OCI-LY3 (cell line): ENCODE measurements around the gene CADPS2.

ENCODE experiments used
- H2AFZ ChIP-seq: fragments of 200-600, 300-600 bp; shearing (Covaris generic); 2 replicates; pipeline ENCODE4 v1.6.0; 2014; ENCODE audit warnings: antibody characterized with exemption, low read depth, low read length
- H3K27ac ChIP-seq: fragments of 200-600, 300-600 bp; sonication (generic); 2 replicates; pipeline ENCODE4 v1.5.1; 2014; ENCODE audit warnings: mild to moderate bottlenecking, low read length, moderate library complexity, mixed read lengths
- H3K27me3 ChIP-seq: fragments of 200-600, 300-600 bp; sonication (generic); 2 replicates; pipeline ENCODE4 v1.6.1; 2014; ENCODE audit warnings: low read depth, low read length, mixed read lengths
- H3K36me3 ChIP-seq: fragments of 200-600, 300-600 bp; sonication (generic); replicated peaks from 2 replicates; pipeline ENCODE3; 2014; ENCODE audit warnings: low read depth, low read length, mixed read lengths
- H3K4me1 ChIP-seq: fragments of 300-600, 200-600 bp; sonication (generic); 2 replicates; pipeline ENCODE4 v1.6.1; 2014; ENCODE audit warnings: low read length, mixed read lengths
- H3K4me2 ChIP-seq: fragments of 200-600, 300-600 bp; sonication (generic); 2 replicates; pipeline ENCODE4 v1.6.1; 2014; ENCODE audit warnings: low read length, mixed read lengths
- H3K4me3 ChIP-seq: fragments of 300-600, 200-600 bp; sonication (generic); 2 replicates; pipeline ENCODE4 v1.5.1; 2014; ENCODE audit warnings: antibody characterized with exemption, mild to moderate bottlenecking, low read length, moderate library complexity
- H3K79me2 ChIP-seq: fragments of 300-600, 200-600 bp; shearing (Covaris generic); 2 replicates; pipeline ENCODE4 v1.6.1; 2014; ENCODE audit warnings: mild to moderate bottlenecking, low read length, mixed read lengths
- H3K9ac ChIP-seq: fragments of 300-600, 200-600 bp; shearing (Covaris generic); 2 replicates; pipeline ENCODE4 v1.6.0; 2014; ENCODE audit warnings: mild to moderate bottlenecking, low read length, moderate library complexity
- H3K9me3 ChIP-seq: fragments of 200-600, 300-600 bp; shearing (Covaris generic); 2 replicates; pipeline ENCODE4 v1.6.1; 2014; ENCODE audit warnings: low read length, mixed read lengths; ENCODE audit not compliant: insufficient read depth
- H4K20me1 ChIP-seq: fragments of 200-600, 300-600 bp; sonication (generic); 2 replicates; pipeline ENCODE4 v1.6.1; 2016; ENCODE audit warnings: low read length, mixed read lengths; ENCODE audit not compliant: insufficient read depth
- EZH2phosphoT487 ChIP-seq: fragments of 200-600 bp; shearing (Covaris generic); IDR thresholded peaks from 2 replicates; pipeline ENCODE4 v1.6.1; 2018; ENCODE audit warnings: antibody characterized with exemption, mixed run types, low read depth
- TF ChIP-seq, protein P1 (sequence below): fragments of 200-600, 300-600 bp; sonication (generic); IDR thresholded peaks from 2 replicates; pipeline ENCODE4 v1.5.1; 2014; ENCODE audit warnings: antibody characterized with exemption, low read length, low read depth

CADPS2 gene

GRCh38 chr7:122438492-122438891, 447.8 kb downstream of the CADPS2 start:
- Histone ChIP-seq H3K79me2 (no peaks in the 10 kb centered on the region), H2AFZ (no peak overlapping the region), H4K20me1 (no peaks in the 10 kb centered on the region), H3K4me1 (no peaks in the 10 kb centered on the region), H3K27ac (no peak overlapping the region), H3K4me2 (no peak overlapping the region), H3K9ac (no peak overlapping the region), H3K4me3 (no peak overlapping the region), H3K36me3 (no peaks in the 10 kb centered on the region), H3K27me3 (no peaks in the 10 kb centered on the region), H3K9me3 (no peaks in the 10 kb centered on the region)
- TF ChIP-seq, protein P1, sequence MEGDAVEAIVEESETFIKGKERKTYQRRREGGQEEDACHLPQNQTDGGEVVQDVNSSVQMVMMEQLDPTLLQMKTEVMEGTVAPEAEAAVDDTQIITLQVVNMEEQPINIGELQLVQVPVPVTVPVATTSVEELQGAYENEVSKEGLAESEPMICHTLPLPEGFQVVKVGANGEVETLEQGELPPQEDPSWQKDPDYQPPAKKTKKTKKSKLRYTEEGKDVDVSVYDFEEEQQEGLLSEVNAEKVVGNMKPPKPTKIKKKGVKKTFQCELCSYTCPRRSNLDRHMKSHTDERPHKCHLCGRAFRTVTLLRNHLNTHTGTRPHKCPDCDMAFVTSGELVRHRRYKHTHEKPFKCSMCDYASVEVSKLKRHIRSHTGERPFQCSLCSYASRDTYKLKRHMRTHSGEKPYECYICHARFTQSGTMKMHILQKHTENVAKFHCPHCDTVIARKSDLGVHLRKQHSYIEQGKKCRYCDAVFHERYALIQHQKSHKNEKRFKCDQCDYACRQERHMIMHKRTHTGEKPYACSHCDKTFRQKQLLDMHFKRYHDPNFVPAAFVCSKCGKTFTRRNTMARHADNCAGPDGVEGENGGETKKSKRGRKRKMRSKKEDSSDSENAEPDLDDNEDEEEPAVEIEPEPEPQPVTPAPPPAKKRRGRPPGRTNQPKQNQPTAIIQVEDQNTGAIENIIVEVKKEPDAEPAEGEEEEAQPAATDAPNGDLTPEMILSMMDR = no peak
- TF ChIP-seq EZH2phosphoT487 = no peak

DNA sequence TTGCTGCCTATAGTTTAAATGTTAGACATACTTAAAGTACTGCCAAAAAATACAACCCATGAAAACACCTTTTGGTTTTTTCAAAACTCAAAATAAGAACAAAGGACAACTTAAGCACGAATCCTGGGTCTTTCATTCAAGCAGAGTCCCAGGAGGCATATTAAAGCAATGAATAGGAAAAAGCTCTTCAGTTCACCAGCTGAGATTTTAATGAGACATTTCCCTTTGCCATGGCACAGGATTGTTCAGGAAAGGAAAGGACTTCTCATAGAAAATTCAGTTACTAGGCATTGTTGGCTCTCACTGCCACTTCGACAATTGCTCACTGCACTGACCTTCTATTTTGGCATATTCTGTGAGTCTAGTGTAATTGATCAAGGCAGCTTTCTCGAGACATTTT, 448.3 kb downstream of the CADPS2 start:
- H3K4me3 ChIP-seq = no peak overlapping the region
- no peaks in the 10 kb centered on the region for H3K27me3 ChIP-seq
- no peaks in the 10 kb centered on the region for H3K36me3 ChIP-seq
- H3K27ac ChIP-seq = no peak overlapping the region
- no peak for TF ChIP-seq EZH2phosphoT487
- TF ChIP-seq, protein P1 = no peak
- H3K9ac ChIP-seq = no peak overlapping the region
- H3K79me2 ChIP-seq = no peaks in the 10 kb centered on the region
- H3K4me1 ChIP-seq = no peaks in the 10 kb centered on the region
- H4K20me1 ChIP-seq = no peaks in the 10 kb centered on the region
- no peak overlapping the region for H2AFZ ChIP-seq
- H3K9me3 ChIP-seq = no peaks in the 10 kb centered on the region
- no peak overlapping the region for H3K4me2 ChIP-seq

- Histone ChIP-seq H3K9me3 (no peaks in the 10 kb centered on the region), H4K20me1 (no peaks in the 10 kb centered on the region), H3K27me3 (no peaks in the 10 kb centered on the region), H3K4me1 (no peaks in the 10 kb centered on the region), H3K4me2 (no peak overlapping the region), H3K36me3 (no peaks in the 10 kb centered on the region), H3K79me2 (no peaks in the 10 kb centered on the region), H3K4me3 (no peak overlapping the region), H3K27ac (no peak overlapping the region), H3K9ac (no peak overlapping the region), H2AFZ (no peak overlapping the region)
- no peak for TF ChIP-seq EZH2phosphoT487
- TF ChIP-seq, protein P1 = no peak
These were observed 452.5 kb downstream of the CADPS2 start for GRCh38 chr7:122433765-122434164.

DNA sequence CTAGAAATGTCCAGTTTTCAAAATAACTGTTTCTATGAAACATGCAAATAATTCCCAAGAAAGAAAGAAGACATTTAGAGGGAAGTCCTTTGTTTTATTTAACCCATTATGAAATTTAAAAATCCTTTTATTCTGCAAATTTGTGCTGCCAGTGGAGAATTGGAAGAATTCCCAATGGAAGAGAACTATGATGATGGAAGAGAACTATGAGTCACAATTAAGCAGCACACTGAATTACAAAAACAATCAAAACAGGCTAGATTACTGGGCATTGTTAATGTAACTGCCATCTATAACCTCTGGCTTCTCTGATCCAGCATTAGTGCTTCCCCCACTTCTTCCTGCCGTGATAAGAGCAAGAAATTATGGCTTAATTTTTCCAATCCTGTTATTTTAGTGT, 455.6 kb downstream of the CADPS2 start:
- Histone ChIP-seq H3K27ac (no peak overlapping the region), H3K4me3 (no peak overlapping the region), H4K20me1 (no peaks in the 10 kb centered on the region), H3K4me1 (no peaks in the 10 kb centered on the region), H3K9ac (no peak overlapping the region), H3K27me3 (no peaks in the 10 kb centered on the region), H3K4me2 (no peak overlapping the region), H3K9me3 (no peaks in the 10 kb centered on the region), H3K36me3 (no peaks in the 10 kb centered on the region), H3K79me2 (no peaks in the 10 kb centered on the region), H2AFZ (no peak overlapping the region)
- no peak for TF ChIP-seq EZH2phosphoT487
- TF ChIP-seq, protein P1 = no peak
